ENCODE results near the gene DUSP12. TPM values are rescaled to one million over a fixed set of nuclear protein-coding genes. Genes with fewer than 3 reads are reported as not detected.

The DUSP12 gene
- 10 to 100 TPM in 3 of 4 donors, 1 to 10 TPM in 1; 7.7 to 23.1 (median 16.3) TPM for total RNA-seq

DNA sequence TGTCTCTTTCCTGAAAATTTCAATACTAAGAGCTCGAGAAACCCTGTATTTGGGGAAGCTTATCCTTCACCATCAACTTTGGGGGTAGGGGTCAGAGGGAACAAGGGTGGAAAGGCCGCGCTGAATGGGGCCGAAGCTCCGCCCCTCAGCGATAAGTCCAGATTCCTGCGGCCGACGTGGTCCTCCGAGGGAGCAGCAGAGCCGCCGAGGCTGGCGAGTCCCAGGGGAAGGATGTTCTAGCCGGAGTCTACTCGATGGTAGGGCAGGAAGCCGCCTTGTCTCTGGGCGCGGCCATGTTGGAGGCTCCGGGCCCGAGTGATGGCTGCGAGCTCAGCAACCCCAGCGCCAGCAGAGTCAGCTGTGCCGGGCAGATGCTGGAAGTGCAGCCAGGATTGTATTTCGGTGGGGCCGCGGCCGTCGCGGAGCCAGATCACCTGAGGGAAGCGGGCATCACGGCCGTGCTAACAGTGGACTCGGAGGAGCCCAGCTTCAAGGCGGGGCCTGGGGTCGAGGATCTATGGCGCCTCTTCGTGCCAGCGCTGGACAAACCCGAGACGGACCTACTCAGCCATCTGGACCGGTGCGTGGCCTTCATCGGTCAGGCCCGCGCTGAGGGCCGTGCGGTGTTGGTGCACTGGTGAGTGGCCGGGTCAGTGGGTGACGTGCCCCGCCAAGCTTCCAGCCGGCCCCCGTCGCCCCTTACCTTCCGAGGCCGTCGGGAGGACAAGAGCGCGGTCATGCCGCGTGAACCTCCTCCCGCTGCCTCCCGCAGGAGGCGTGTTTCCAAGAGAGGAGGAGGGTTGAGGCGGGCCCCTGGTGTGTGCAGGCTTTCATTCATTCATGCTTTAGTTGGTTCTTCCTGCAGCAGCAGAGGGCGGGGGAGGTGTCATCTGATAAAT, at the start of gene DUSP12:
TSS of gene DUSP12 (plus strand) at position 278 of the 899 bp plus-strand sequence. CDS start at position 294, 16 bp downstream.
- H3K4me1 ChIP-seq: peaks cover 4 to 11% (median 4%) of the 10 kb centered on the region in 4 donors
- DNase-seq: peak; percentile 90 to 96 (median 91)
- H3K36me3 ChIP-seq: peaks cover 0 to 34% (median 0%) of the 10 kb centered on the region in 3 donors
- peak within 1 kb of the TSS; percentile 73 to 84 (median 80) for H3K4me3 ChIP-seq
- H3K27me3 ChIP-seq: no peaks in the 10 kb centered on the region
- H3K27ac ChIP-seq: peak within 1 kb of the TSS; percentile 68 to 88 (median 86)
- peak in 1 of 2 donors; percentile 20 for TF ChIP-seq POLR2A (IDR thresholded peaks at IDR 0.05)
- TF ChIP-seq CTCF (IDR thresholded peaks at IDR 0.05): peak in 2 of 6 experiments; percentile 3 to 5
- no peaks in the 10 kb centered on the region for H3K9me3 ChIP-seq

DNA sequence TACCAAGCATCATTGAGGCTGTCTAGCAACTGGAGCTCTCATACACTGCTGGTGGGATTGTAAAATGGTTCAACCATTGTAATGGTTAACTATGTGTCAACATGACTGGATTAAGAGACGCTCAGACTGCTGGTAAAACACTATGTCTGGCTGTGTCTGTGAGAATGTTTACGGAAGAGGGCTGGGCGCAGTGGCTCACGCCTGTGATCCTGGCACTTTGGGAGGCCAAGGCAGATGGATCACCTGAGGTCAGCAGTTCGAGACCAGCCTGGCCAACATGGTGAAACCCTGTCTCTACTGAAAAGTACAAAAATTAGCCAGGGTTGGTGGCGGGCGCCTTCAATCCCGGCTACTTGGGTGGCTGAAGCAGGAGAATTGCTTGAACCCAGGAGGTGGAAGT, 47.3 kb upstream of the DUSP12 start:
- TF ChIP-seq POLR2A (IDR thresholded peaks at IDR 0.05) (no peak), CTCF (IDR thresholded peaks at IDR 0.05) (no peak)
- Histone ChIP-seq H3K36me3 (no peaks in the 10 kb centered on the region), H3K27me3 (no peaks in the 10 kb centered on the region), H3K4me1 (no peaks in the 10 kb centered on the region), H3K9me3 (no peaks in the 10 kb centered on the region), H3K27ac (no peak overlapping the region), H3K4me3 (no peak overlapping the region)
- no peak for DNase-seq

- TF ChIP-seq POLR2A (IDR thresholded peaks at IDR 0.05) (no peak), CTCF (IDR thresholded peaks at IDR 0.05) (no peak)
- H3K4me1 ChIP-seq: no peaks in the 10 kb centered on the region
- no peak overlapping the region for H3K4me3 ChIP-seq
- no peaks in the 10 kb centered on the region for H3K9me3 ChIP-seq
- H3K36me3 ChIP-seq: no peaks in the 10 kb centered on the region
- peak overlapping the region in 1 of 4 donors; percentile 69 for H3K27ac ChIP-seq
- no peaks in the 10 kb centered on the region for H3K27me3 ChIP-seq
- peak in 2 of 3 donors; percentile 70 to 78 for DNase-seq
Observed at GRCh38 chr1:161705537-161705936, 44.0 kb upstream of the DUSP12 start.

DNA sequence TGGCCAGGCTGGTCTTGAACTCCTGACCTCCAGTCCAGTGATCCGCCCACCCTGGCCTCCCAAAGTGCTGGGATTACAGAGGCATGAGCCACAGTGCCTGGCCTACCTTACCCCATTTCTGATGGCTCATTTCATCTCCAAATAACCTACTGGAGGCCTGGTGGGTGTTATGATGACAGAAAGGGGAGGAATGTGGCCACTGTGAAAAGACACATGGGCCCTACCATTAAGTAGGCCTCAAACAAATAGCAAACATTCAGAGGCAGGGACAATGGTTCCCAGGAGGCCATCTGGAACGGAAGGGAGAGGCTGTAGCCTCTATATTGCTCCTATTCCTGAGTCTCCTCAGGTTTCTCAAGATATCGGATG, 43.5 kb upstream of the DUSP12 start:
- Histone ChIP-seq H3K27me3 (no peaks in the 10 kb centered on the region), H3K36me3 (no peaks in the 10 kb centered on the region), H3K4me1 (no peaks in the 10 kb centered on the region), H3K9me3 (no peaks in the 10 kb centered on the region), H3K4me3 (no peak overlapping the region), H3K27ac (peak overlapping the region in 1 of 4 donors; percentile 69)
- no peak for DNase-seq
- TF ChIP-seq POLR2A (IDR thresholded peaks at IDR 0.05) (no peak), CTCF (IDR thresholded peaks at IDR 0.05) (no peak)

GRCh38 chr1:161706482-161707347, 42.9 kb upstream of the DUSP12 start, which contains the start of gene FCRLA:
Gene FCRLA, plus strand, starts transcription at chr1:161707229. Its CDS starts 36 bp downstream, at chr1:161707265.
- Histone ChIP-seq H3K4me3 (peak within 1 kb of the TSS in 2 of 4 donors; percentile 2 to 22), H3K27me3 (no peaks in the 10 kb centered on the region), H3K27ac (peak within 1 kb of the TSS in 2 of 4 donors; percentile 2 to 69), H3K4me1 (no peaks in the 10 kb centered on the region), H3K9me3 (no peaks in the 10 kb centered on the region), H3K36me3 (no peaks in the 10 kb centered on the region)
- DNase-seq: peak in 1 of 3 donors; percentile 53
- TF ChIP-seq POLR2A (IDR thresholded peaks at IDR 0.05): no peak
- no peak for TF ChIP-seq CTCF (IDR thresholded peaks at IDR 0.05)

Measured in Peyer's patch (tissue), 4 donors.